NCI-H1436 treated with DMSO at 0.1 percent for 48 hours (cell line): ENCODE measurements around the gene SLC1A1.

Source experiments
- DNase-seq: peaks from one replicate; lab custom pipeline; 2025; lab: John Stamatoyannopoulos, UW

The SLC1A1 gene

GRCh38 chr9:4489919-4490704 lies at the start of gene SLC1A1:
Gene SLC1A1, plus strand, starts transcription at chr9:4490468. Its CDS starts 212 bp downstream, at chr9:4490680.
- no peak for DNase-seq

- DNase-seq: no peak
These were observed 47.5 kb upstream of the SLC1A1 start for GRCh38 chr9:4442806-4443205.

DNA sequence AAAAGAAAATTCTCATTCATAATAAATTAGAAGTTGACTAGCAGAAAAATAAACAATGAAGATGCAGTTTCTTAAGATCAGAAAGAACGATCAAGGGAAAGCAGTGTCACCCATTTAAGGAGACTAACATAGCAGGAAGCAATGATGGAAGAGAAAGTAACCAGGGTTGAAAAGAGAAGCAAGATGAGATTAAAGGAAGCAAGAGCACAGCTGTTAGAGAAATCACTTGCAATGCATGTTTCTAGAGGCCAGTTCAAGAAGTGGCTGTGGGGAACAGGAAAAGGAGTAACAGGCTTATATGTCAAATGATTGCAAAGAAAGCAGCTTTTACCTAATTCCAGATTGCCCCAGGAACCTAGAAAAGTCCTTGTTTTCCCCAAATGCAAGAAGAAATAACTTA lies 46.8 kb upstream of the SLC1A1 start:
- no peak for DNase-seq

DNA sequence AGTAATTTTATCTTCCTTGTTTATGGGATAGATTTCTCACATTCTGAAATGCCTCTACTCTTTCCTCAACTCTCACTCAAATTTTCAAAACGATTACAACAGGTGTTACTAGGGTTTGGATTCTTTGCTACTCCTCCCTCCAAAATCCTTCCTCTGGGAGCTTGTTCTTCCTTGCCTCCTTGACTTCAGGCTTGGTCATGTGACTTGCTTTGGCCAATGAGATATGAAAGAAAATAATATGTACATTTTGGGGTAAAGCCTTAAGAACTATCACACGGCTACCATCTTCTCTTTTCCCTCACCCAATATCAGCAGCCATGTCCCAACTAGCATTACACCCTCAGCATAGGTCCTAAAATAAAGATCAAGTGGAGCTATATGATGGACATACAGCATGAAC lies 28.8 kb upstream of the SLC1A1 start:
- DNase-seq: no peak

DNA sequence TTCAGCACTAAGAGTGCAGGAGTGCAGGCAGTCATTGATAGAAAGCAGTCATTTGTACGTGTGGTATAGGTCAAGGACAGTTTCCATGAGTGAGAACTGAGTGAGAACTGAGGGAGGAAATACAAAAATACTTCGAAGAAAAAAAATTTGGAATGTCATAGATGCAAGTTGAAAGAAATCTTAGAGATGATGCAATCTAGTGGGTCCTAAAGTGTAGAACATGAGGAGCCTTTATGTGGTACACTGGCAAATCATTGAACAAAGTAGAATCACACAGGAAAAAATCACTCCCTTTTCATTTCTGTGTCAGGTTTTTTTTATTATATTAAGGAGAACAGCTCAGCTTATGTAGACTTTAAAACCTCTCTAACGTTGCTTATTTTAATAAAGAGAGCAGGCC lies 26.4 kb upstream of the SLC1A1 start:
- DNase-seq: no peak

GRCh38 chr9:4464911-4465513 lies 25.3 kb upstream of the SLC1A1 start:
- DNase-seq: no peak

- DNase-seq: no peak
These were observed 24.4 kb upstream of the SLC1A1 start for GRCh38 chr9:4465910-4466309.

GRCh38 chr9:4475301-4475700 lies 15.0 kb upstream of the SLC1A1 start:
- no peak for DNase-seq

- DNase-seq: no peak
These were observed 4.1 kb upstream of the SLC1A1 start for GRCh38 chr9:4486176-4486575.

DNA sequence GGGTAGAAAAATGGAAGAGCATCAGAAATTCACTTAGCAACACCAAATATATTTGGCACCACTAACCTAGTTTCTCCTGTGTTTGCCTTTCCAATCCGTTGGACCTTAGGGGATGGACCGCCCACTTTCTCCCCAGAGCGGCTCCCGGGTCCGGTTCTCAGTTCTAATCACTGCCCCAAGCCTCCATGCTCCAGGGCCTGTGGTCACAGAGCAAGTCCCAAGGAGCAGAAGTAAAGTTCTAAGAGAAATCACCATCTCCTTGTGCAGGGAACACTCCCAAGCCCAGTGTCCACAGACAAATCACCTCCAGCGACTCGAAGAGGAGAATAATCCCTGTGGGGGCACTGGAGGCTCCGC lies 728 bp upstream of the SLC1A1 start:
- DNase-seq: no peak

- no peak for DNase-seq
These were observed 697 bp downstream of the SLC1A1 start for GRCh38 chr9:4490705-4491625.

DNA sequence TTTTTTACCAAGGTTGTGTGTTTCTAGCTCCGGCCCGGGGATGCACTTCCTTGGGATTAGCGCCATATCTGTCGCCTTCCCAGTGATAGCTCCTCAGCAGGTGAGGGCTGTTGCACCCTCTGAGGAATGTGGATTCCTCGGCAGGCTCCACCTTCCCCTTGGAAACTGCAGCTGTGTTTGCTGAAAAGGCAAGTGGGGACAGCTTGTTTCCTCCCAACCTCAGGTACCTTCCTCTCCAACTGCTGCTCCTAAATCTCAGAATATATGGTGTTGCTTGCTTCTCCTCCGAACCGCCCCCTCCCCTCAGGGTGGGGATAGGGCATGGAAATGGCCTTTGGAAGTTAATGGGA lies 1.3 kb downstream of the SLC1A1 start:
- DNase-seq: no peak

- no peak for DNase-seq
These were observed 4.1 kb downstream of the SLC1A1 start for GRCh38 chr9:4494332-4494731.

GRCh38 chr9:4494806-4495205 lies 4.5 kb downstream of the SLC1A1 start:
- DNase-seq: no peak

GRCh38 chr9:4495537-4495936 lies 5.3 kb downstream of the SLC1A1 start:
- DNase-seq: no peak

DNA sequence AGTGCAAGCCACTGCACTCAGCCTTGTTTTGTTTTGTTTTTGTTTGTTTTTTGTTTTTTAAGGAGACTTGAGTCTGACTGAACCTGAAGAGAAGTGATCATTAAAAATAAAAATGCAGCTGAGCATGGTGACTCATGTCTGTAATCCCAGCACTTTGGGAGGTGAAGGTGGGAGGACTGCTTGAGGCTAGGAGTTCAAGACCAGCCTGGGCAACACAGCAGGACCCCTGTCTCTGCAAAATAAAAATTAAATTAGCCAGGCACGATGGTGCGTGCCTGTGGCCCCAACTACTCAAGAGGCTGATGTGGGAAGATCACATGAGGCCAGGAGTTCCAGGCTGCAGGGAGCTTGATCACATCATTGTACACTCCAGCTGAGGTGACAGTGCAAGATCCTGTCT lies 6.2 kb downstream of the SLC1A1 start:
- DNase-seq: no peak

- no peak for DNase-seq
These were observed 7.1 kb downstream of the SLC1A1 start for GRCh38 chr9:4497395-4497794.

GRCh38 chr9:4497855-4498254 lies 7.6 kb downstream of the SLC1A1 start:
- no peak for DNase-seq

DNA sequence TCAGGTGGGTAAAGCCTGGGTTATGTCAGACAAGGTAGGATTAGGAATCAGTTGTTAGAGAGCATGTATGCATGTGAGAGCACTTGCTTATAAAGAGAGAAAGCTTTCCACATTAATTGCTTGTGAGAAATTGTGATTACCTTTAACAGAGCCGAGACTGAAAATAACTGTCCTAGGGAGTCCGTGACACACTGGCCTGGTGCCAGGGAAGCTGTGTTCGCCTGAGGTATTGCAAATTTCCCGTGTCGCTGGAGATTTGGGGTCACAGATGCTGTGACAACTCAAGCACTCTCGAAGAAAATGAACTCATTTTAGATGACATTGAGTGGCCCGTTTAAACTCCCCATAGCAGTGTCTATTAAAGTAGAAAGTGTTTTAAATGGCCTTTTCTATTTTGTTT lies 9.6 kb downstream of the SLC1A1 start:
- DNase-seq: no peak

DNA sequence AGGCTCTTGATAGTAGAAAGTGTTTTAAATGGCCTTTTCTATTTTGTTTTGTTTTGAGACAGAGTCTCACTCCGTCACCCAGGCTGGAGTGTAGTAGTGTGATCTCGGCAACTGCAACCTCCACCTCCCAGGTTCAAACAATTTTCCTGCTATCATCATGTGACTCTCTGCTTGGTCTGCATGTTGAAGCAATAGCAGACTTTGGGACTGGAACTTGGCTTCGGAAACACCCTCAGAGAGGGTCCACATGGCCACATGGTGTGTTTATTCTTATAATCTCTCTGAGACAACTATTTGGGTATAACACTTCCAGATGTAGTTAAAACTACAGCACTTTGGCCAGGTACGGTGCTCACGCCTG lies 10.9 kb downstream of the SLC1A1 start:
- no peak for DNase-seq

- no peak for DNase-seq
These were observed 12.2 kb downstream of the SLC1A1 start for GRCh38 chr9:4502444-4502843.

DNA sequence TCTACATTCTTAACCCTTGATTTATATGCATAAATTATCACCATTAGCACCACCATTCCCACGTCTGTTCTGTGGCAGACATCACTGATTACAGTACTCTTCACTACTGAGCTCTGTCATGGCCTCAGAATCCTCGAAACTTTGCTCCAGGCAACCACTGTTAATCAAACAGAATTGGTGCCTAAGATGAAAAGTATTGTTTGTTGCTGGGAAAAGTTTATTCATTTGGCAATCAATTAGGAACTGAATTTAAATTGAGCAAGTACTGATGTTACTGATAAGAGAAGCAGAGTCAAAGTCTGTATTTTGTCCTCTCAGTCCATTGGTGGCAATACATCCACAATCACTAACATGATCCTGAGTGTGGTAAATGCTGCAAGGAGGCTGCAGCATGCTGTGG lies 12.8 kb downstream of the SLC1A1 start:
- no peak for DNase-seq

GRCh38 chr9:4504250-4504649 lies 14.0 kb downstream of the SLC1A1 start:
- no peak for DNase-seq
